ENCODE measurements around the gene UNC79.

- TF ChIP-seq YY1 (IDR thresholded peaks at IDR 0.05; ENCODE audit: insufficient read depth, insufficient read length) (no peak), ZNF274 (IDR thresholded peaks at IDR 0.05; ENCODE audit: low read depth, low read length) (no peak)
Observed at GRCh38 chr14:93396456-93396855, 34.3 kb upstream of the UNC79 start.
